Left renal pelvis (tissue), 4 donors: ENCODE measurements around the gene C11orf98. TPM values are rescaled to one million over a fixed set of nuclear protein-coding genes. Genes with fewer than 3 reads are reported as not detected.
"Not testable (repeated sequence)": the region's sequence is repeated elsewhere in the genome, so short reads cannot be mapped to it uniquely, and the experiment has no call there.

Source experiments
- DNase-seq, 4 donors: peaks; one replicate each; pipeline ENCODE4 v3.0.0-alpha.2; 2013; ENCODE audit warnings: low read depth in 4 of 4, low spot score in 3 of 4
- polyA plus RNA-seq, 4 donors: library from polyadenylated mRNA; unstranded; fragments of 120-200 nt; gene quantifications; one replicate each; pipeline ENCODE4 v1.2.1, GENCODE V29; 2013; ENCODE audit not compliant: insufficient read length in 4 of 4

Gene C11orf98
- polyA plus RNA-seq: 10 to 100 TPM; 44.7 to 64.6 (median 53.5) TPM

- peak; percentile 90 to 94 (median 92) for DNase-seq
Measured at GRCh38 chr11:62665075-62665598, at the start of gene C11orf98, which contains the start of gene CSKMT. Gene C11orf98 (minus strand): TSS chr11:62665210. CDS start chr11:62665169, 41 bp downstream. Gene CSKMT (plus strand): TSS chr11:62665312. CDS start chr11:62665880, 568 bp downstream.

GRCh38 chr11:62713343-62713742, 48.3 kb upstream of the C11orf98 start:
- no peak for DNase-seq

- no peak for DNase-seq
Measured at GRCh38 chr11:62712861-62713260, 47.9 kb upstream of the C11orf98 start.

GRCh38 chr11:62712276-62712812, 47.3 kb upstream of the C11orf98 start:
- no peak for DNase-seq

- DNase-seq: no peak
Measured at GRCh38 chr11:62710001-62710345, 45.0 kb upstream of the C11orf98 start.

- peak; percentile 94 to 98 (median 96) for DNase-seq
Measured at GRCh38 chr11:62709247-62710000, 44.4 kb upstream of the C11orf98 start.

- no peak for DNase-seq
Measured at GRCh38 chr11:62708793-62709192, 43.8 kb upstream of the C11orf98 start.

GRCh38 chr11:62708392-62708791, 43.4 kb upstream of the C11orf98 start:
- no peak for DNase-seq

GRCh38 chr11:62707277-62707861, 42.4 kb upstream of the C11orf98 start, which contains the start of the genes BSCL2 and GNG3:
Gene BSCL2 (minus strand): TSS chr11:62707424. CDS start chr11:62707195, 229 bp downstream.
Gene GNG3 (plus strand): TSS chr11:62707676. CDS start chr11:62708296, 620 bp downstream.
- DNase-seq: peak in 2 of 4 donors; percentile 65 to 70

GRCh38 chr11:62706850-62707247, 41.8 kb upstream of the C11orf98 start:
- DNase-seq: no peak

- peak; percentile 77 to 84 (median 84) for DNase-seq
Measured at GRCh38 chr11:62705880-62706849, 41.2 kb upstream of the C11orf98 start.

- DNase-seq: no peak
Measured at GRCh38 chr11:62705413-62705812, 40.4 kb upstream of the C11orf98 start.

- DNase-seq: not testable (repeated sequence)
Measured at GRCh38 chr11:62703921-62704320, 38.9 kb upstream of the C11orf98 start.

- DNase-seq: no peak
Measured at GRCh38 chr11:62702246-62702645, 37.2 kb upstream of the C11orf98 start.

- DNase-seq: no peak
Measured at GRCh38 chr11:62694455-62695167, 29.6 kb upstream of the C11orf98 start.

GRCh38 chr11:62693624-62694023, 28.6 kb upstream of the C11orf98 start:
- DNase-seq: not testable (repeated sequence)

GRCh38 chr11:62689421-62690183, 24.6 kb upstream of the C11orf98 start, which contains the start of gene LRRN4CL:
Gene LRRN4CL (minus strand): TSS chr11:62689530. CDS start chr11:62688508, 1,022 bp downstream.
- DNase-seq: no peak

- no peak for DNase-seq
Measured at GRCh38 chr11:62688491-62688890, 23.5 kb upstream of the C11orf98 start.
